Measurements from ENCODE around the gene DACT1.

Gene DACT1

GRCh38 chr14:58668848-58669480 is 31.2 kb downstream of the DACT1 start:
- DNase-seq (ENCODE audit: low read depth in 2 of 2): no peak

- DNase-seq (ENCODE audit: low read depth in 2 of 2): no peak
Observed at GRCh38 chr14:58669556-58670200, 31.9 kb downstream of the DACT1 start.

- DNase-seq (ENCODE audit: low read depth in 2 of 2): no peak
Observed at GRCh38 chr14:58671024-58671423, 33.3 kb downstream of the DACT1 start.

DNA sequence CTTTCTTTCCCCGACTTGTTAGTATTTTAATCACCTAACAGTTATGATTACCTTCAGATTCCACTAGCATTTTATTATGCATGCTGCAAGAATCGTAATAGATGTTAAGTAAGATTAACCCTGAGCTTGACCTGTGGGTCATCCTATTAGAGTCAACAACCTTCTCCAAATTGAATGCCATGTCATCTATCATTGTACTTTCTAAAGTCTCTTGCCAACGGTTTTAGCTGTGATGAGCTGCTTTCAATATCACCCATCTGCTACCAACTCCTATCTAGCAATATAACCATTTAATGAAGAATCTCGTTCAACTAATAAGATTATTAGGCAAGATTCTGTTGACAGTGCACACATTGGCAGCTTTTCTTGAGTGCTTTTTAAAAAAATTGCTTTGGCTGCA is 33.7 kb downstream of the DACT1 start:
- DNase-seq (ENCODE audit: low read depth in 2 of 2): no peak

DNA sequence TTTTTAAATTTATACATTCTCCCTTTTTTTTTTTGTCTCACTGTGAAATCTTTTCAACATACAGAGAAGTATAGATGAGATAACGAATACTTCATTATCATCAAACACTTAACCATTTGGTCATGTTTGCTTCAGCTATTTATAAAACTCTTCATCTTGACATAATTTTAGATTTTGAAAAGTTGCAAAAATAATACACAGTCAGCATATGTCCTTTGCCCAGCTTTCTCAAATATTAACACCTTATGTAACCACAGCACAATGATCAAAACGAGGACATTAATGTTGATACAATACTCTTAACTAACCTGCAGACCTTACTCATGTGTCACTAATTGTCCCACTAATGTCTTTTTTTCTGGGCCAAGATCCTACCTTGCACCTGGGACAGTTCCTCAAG is 36.0 kb downstream of the DACT1 start:
- no peak for DNase-seq (ENCODE audit: low read depth in 2 of 2)

DNA sequence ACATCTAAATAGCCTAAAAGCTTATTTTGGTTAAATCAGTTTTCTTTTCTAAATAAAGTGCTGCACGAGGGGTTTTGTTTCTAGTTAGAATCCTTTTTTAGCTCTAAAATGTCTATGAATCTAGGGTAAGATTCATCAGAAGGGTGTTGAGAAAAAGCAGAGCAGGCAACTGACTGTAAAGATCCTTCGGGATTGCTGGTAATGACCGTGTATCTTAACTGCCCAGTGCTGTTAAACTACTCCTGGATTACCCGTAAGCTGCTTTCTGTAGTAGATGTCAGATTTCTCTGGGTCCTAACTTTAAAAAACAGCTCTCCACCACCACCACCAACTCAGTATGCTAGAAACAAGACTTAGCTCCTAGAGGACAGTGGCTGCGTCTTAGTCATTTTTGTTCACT is 39.2 kb downstream of the DACT1 start:
- no peak for DNase-seq (ENCODE audit: low read depth in 2 of 2)

DNA sequence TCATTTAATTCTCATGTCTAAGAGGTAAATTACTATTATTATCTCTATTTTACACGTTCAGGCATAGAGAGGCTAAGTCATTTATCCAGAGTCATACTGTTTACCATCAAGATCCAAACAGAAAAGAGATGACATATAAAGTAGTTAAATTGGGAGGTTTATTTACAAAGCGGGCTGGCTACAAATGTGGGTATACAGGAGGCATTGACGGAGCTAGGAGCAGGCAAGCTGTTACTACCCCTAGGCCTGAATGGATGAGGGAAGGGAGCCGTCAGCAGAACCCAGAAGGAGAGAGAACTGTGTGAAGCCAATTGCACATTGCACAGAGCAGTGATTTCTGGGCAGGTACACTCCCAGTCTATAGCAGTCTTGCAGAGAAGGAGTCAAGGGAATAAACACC is 39.8 kb downstream of the DACT1 start:
- no peak for DNase-seq (ENCODE audit: low read depth in 2 of 2)

GRCh38 chr14:58677996-58678395 is 40.2 kb downstream of the DACT1 start:
- DNase-seq (ENCODE audit: low read depth in 2 of 2): no peak

DNA sequence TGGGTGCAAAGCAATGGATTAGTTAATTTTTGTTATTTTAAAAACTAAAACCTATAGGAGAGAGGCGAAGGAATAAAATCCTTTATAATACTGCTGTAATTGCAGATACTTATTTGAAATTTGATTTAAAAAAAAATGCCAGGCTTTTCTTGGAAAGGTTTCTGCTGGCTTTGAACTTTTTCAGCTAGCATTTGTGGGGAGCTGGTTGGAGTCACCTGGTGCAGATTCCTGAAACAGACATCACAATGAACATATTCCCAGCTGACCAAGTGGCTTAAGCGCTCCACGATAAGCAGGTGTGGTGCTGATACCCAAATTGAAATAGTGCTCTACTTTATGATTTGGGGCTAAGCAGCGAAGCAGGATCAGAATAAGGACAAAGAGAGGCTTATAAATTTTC is 42.9 kb downstream of the DACT1 start:
- DNase-seq (ENCODE audit: low read depth in 2 of 2): no peak

DNA sequence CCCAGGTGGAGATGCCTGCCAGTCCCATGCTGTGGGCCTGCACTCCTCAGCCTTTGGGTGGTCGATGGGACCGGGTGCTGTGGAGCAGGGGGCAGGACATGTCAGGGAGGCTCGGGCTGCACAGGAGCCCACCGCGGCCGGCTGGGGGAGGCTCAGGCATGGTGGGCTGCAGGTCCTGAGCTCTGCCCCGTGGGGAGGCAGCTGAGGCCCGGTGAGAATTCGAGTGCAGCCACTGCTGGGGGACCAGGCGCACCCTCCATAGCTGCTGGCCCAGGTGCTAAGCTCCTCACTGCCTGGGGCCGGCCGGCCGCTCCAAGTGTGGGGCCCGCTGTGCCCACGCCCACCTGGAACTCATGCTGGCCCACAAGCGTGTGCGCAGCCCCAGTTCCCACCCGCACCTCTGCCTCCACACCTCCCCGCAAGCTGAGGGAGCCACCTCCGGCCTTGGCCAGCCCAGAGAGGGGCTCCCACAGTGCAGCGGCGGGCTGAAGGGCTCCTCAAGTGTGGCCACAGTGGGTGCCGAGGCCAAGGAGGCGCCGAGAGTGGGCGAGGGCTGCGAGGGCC is 49.6 kb downstream of the DACT1 start:
- DNase-seq (ENCODE audit: low read depth in 2 of 2): no peak

- no peak for DNase-seq (ENCODE audit: low read depth in 2 of 2)
Observed at GRCh38 chr14:58690801-58691516, 53.2 kb downstream of the DACT1 start.

DNA sequence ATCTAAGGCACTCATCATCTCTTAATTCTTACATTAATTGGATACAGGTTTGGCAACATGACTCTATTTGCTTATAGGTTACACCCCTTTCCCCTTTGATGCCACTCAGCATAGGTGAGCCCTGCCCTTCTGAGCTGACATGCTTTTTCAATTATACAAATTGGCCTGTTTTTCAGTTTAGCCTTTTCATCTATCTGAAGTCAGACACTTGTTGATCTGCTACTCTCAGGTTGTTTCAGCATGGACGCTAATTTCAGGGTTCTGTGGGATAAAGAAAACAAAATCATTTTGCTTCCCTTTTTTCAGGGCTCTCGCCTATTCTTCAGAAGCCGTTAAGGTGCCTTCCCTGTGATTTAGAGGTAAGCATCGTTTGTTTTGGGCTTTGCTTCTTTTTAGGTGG is 55.3 kb downstream of the DACT1 start:
- no peak for DNase-seq (ENCODE audit: low read depth in 2 of 2)

- DNase-seq (ENCODE audit: low read depth in 2 of 2): no peak
Observed at GRCh38 chr14:58695514-58695913, 57.8 kb downstream of the DACT1 start.

GRCh38 chr14:58697266-58697929 is 59.6 kb downstream of the DACT1 start:
- no peak for DNase-seq (ENCODE audit: low read depth in 2 of 2)
